Measurements from ENCODE around the gene RAB6B.

The RAB6B gene

GRCh38 chr3:133895208-133896001 is at the start of gene RAB6B:
TSS of gene RAB6B (minus strand) at chr3:133895882. CDS start at chr3:133895466, 416 bp downstream.
- DNase-seq = no peak

DNA sequence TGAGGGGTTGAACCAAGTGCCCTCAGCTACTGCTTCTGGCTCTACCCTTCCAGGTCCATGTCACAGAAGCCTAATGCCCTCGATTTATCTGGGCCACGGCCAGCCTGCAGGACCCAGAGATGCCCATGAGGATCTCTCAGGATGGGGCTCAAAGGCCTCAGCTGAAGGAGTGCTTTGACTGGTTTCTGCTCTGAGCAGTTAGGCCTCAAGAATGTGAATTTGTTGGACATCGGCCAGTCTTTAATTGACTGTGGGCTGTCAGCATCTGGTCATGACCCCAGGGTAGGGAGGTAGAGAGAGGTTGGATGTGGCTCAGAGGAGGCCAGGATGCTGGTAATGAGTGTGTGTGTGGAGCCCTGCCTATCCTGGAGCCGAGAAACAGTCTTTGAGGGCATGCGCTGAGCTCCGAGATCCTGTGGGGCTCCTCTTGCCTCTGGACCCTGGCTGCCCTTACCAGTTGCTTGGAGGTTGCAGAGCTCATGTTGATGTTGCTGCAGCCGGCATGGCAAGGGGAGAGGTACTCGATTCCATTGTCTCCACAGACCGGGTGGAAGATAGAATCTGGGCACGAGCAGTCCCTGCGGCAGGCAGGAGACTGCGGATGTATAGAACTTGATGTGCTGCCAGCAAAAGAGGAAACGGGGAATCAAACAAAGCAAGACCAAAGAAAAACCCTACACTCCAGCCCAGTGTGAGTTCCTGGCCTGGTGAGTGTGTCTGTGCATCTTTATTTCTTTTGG is 49.1 kb upstream of the RAB6B start:
- DNase-seq = no peak

- no peak for DNase-seq
Measured at GRCh38 chr3:133944181-133944580, 48.5 kb upstream of the RAB6B start.

DNA sequence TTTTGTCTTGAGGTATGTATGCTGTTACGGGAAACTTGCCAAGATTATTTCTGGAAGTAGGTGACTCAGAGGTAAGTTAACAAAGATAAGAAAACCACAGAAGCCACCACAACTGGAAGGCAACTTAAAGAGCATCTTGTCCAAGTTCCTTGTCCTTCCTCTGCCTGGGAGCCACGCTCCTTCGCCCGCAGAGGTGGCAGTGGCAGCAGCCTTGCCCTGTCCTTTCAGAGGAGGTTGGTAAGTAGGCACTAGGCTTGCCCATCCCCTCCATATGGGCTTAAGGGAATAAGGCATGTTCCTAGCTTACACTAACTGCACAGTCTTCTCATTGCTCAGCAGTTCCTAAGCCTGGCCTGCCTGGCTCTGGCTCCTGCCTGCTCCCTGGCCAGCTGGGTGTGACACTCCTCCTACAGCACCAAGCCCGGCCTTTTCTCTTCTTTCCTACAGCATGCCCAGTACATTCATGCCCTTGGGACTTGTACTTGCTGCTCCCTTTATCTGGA is 48.0 kb upstream of the RAB6B start:
- no peak for DNase-seq

DNA sequence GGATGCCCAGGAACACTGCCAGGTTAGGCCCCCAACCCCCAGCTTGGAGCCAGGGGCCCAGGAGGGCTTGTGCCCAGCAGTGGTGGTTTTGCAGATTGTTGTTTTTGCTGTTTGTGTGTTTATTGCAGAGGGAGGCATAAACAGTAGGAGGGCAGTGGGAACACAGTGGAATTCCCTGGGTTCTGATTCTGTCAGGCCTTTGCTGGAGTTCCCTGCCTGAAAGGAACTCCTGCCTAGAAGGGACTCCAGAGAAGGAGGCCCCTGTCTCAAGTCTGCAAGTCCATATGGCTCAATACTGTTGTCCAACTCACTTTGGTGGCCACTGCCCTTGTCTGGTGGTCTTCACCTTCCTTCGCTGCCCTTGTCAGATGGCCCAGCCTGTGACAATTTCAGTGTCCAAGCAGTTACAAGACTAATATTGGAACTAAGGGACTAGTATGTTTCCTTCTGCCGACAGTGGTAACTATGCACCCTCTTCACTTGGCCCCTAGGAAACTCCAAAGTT is 47.4 kb upstream of the RAB6B start:
- no peak for DNase-seq

DNA sequence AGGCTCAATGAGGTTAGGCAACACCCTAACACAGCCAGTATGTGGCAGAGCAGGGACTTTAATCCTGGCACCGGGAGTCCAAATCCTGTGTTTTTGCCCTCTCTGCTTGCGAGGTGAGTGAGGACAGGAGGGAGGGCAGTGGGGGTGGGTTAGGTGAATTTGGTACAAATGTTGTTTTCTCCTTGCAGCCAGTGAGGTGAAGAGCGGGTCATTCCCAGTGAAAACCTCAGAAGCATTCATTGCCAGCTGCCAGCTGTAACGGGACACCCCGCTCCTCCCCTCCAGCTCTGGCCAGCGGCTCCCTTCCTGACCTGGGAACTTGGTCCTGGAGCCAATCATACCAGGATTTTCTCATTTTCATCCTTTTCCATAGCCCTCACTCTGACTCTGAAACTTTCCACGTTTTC is 45.7 kb upstream of the RAB6B start:
- no peak for DNase-seq

- no peak for DNase-seq
Measured at GRCh38 chr3:133940536-133940935, 44.9 kb upstream of the RAB6B start.

DNA sequence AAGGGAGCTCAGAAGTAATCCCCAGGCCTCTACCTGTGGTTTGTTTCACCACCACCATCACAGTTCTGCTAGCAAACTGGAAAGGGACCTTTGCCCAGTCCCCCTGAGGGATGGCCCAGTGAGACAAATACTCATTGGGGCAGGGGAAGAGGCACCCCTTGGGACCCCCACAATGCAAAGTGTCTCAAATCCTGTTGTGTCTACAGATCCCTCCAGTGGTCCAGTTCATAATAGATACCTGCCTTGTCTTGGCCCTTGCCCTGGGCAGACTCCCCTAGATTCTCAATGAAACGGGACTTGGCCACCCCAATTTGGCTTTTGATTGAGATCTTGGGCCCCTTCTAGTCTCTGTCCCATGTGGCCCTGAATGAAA is 43.8 kb upstream of the RAB6B start:
- DNase-seq = no peak

- DNase-seq = no peak
Measured at GRCh38 chr3:133938770-133939462, 43.2 kb upstream of the RAB6B start.

- DNase-seq = no peak
Measured at GRCh38 chr3:133937756-133938601, 42.3 kb upstream of the RAB6B start.

DNA sequence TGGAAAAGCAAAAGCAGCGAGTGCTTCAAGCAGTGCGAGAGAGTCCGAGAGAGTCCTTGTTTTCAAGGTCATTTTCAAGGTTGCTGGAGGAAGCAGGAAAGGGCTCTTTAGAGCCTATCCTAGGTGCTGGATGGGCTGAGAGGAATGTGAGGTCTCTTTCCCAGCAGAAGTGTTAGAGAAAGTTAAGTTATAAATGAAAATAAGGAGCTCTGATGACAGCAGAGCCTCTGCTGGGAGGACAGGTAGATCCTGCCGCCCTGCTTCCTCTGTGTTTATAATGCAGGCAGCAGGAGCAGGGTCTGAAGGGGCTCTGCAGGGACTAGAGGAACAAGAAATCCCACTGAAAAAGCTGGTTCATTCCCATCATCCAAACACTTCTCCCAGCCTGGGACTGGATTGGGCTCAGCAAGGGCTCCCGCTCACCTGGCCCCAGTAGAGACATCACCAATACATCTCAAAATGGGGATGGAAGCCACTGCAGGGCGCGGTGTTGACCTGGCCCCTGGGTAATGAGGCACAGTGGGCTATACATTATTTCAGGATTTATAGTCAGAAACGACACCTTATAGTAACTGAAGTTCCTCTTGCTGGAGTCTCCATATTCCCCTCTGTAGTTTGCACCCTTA is 41.5 kb upstream of the RAB6B start:
- DNase-seq = no peak

GRCh38 chr3:133935843-133936769 is 40.4 kb upstream of the RAB6B start:
- DNase-seq = no peak

DNA sequence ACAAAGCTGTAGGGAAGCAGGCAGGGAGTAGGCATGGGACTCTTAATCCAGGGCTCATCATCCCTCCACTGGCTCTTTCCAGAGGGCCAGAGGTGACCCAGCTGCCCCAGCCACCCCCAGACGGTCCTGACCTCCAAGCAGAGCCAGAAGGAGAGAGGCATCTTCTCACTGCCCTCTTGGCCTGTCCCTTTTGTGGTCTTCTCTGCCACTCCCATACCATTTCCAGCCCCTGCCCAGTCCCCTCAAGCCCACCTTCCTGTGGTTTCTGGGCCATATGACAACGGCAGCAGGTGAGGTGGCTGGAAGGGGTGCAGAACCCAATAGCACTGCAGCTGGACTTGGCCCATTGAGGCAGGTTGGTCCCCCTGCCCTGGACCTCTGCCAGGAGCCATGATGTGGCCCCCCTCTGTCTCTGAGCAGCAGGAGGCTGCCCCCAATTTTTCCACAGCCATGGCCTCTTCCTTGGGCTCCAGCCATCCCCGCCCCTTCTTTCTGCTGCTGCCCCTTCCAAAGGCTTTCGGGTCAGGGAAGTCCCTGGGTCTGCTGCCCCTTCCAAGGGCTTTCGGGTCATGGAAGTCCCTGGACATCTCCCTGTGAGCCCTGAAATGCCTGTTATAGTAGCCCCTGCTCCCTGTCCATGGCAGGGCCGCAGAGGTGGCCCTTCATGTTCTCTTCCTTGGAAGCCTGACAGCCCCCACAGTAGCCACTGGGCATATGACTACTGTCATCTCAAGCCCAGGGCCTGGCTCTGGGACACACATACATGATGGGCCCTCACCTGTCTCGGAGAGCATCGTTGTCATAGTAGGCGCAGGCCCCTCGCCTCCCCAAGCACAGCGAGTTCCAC is 39.5 kb upstream of the RAB6B start:
- DNase-seq = no peak

- no peak for DNase-seq
Measured at GRCh38 chr3:133934073-133934970, 38.6 kb upstream of the RAB6B start.

GRCh38 chr3:133933097-133934024 is 37.7 kb upstream of the RAB6B start:
- no peak for DNase-seq

GRCh38 chr3:133932009-133932408 is 36.3 kb upstream of the RAB6B start:
- no peak for DNase-seq

DNA sequence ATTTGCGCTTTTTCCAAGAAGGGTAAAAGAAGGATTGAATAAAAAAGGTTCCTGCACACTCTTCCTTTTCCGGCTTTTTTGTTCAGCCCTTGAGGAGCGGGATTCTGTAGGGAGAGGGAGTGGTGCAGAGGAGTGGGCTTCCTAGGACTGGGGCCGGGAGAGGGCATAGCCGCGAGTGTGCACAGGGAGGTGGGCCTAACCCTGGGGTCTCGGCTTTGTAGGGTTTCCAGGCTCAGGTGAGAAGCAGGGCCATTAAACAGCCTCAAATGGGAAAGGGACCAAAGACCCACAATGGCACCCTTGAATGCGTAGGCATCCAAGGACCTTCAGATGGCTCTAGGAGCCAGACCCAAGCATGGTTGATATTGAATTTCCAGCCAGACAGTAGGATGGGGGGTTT is 35.4 kb upstream of the RAB6B start:
- DNase-seq = no peak
